Measurements from ENCODE around the gene TRPM3.

The TRPM3 gene

GRCh38 chr9:70887826-70888225 lies 233.6 kb downstream of the TRPM3 start:
- DNase-seq (ENCODE audit: low read depth in 2 of 2): no peak

- no peak for DNase-seq (ENCODE audit: low read depth in 2 of 2)
These were observed 237.2 kb downstream of the TRPM3 start for GRCh38 chr9:70883963-70884793.

GRCh38 chr9:70883056-70883455 lies 238.4 kb downstream of the TRPM3 start:
- no peak for DNase-seq (ENCODE audit: low read depth in 2 of 2)

- DNase-seq (ENCODE audit: low read depth in 2 of 2): no peak
These were observed 240.1 kb downstream of the TRPM3 start for GRCh38 chr9:70881333-70881732.

GRCh38 chr9:70880535-70880934 lies 240.9 kb downstream of the TRPM3 start:
- DNase-seq (ENCODE audit: low read depth in 2 of 2): no peak

- DNase-seq (ENCODE audit: low read depth in 2 of 2): no peak
These were observed 242.8 kb downstream of the TRPM3 start for GRCh38 chr9:70878576-70878975.

GRCh38 chr9:70874451-70874850 lies 247.0 kb downstream of the TRPM3 start:
- no peak for DNase-seq (ENCODE audit: low read depth in 2 of 2)

- no peak for DNase-seq (ENCODE audit: low read depth in 2 of 2)
These were observed 247.9 kb downstream of the TRPM3 start for GRCh38 chr9:70873506-70873905.

GRCh38 chr9:70868661-70869652 lies 252.5 kb downstream of the TRPM3 start:
- no peak for DNase-seq (ENCODE audit: low read depth in 2 of 2)

GRCh38 chr9:70868041-70868440 lies 253.4 kb downstream of the TRPM3 start:
- no peak for DNase-seq (ENCODE audit: low read depth in 2 of 2)

- DNase-seq (ENCODE audit: low read depth in 2 of 2): no peak
These were observed 255.9 kb downstream of the TRPM3 start for GRCh38 chr9:70865471-70865870.

- DNase-seq (ENCODE audit: low read depth in 2 of 2): no peak
These were observed 259.6 kb downstream of the TRPM3 start for GRCh38 chr9:70861797-70862196.

- DNase-seq (ENCODE audit: low read depth in 2 of 2): no peak
These were observed 260.0 kb downstream of the TRPM3 start for GRCh38 chr9:70861376-70861775.

- no peak for DNase-seq (ENCODE audit: low read depth in 2 of 2)
These were observed 261.7 kb downstream of the TRPM3 start for GRCh38 chr9:70859694-70860093.

- DNase-seq (ENCODE audit: low read depth in 2 of 2): no peak
These were observed 265.0 kb downstream of the TRPM3 start for GRCh38 chr9:70856411-70856810.

GRCh38 chr9:70852711-70853240 lies 268.6 kb downstream of the TRPM3 start:
- no peak for DNase-seq (ENCODE audit: low read depth in 2 of 2)

- no peak for DNase-seq (ENCODE audit: low read depth in 2 of 2)
These were observed 281.2 kb downstream of the TRPM3 start for GRCh38 chr9:70840266-70840665.

GRCh38 chr9:70835323-70835722 lies 286.1 kb downstream of the TRPM3 start:
- DNase-seq (ENCODE audit: low read depth in 2 of 2): no peak

GRCh38 chr9:70832492-70832891 lies 288.9 kb downstream of the TRPM3 start:
- DNase-seq (ENCODE audit: low read depth in 2 of 2): no peak

- no peak for DNase-seq (ENCODE audit: low read depth in 2 of 2)
These were observed 290.8 kb downstream of the TRPM3 start for GRCh38 chr9:70830618-70831017.

- no peak for DNase-seq (ENCODE audit: low read depth in 2 of 2)
These were observed 291.7 kb downstream of the TRPM3 start for GRCh38 chr9:70829591-70830265.

GRCh38 chr9:70826562-70826961 lies 294.9 kb downstream of the TRPM3 start:
- no peak for DNase-seq (ENCODE audit: low read depth in 2 of 2)

Measured in stimulated activated CD8-positive, alpha-beta memory T cell treated with anti-CD3 and anti-CD28 coated beads, Interleukin-2, amount 100 ng/mL, for 1 hour (primary cell).